ENCODE results near the gene MTCL1. TPM values are rescaled to one million over a fixed set of nuclear protein-coding genes. Genes with fewer than 3 reads are reported as not detected.

The MTCL1 gene
- polyA plus RNA-seq, 1 experiment = 29.8 TPM

DNA sequence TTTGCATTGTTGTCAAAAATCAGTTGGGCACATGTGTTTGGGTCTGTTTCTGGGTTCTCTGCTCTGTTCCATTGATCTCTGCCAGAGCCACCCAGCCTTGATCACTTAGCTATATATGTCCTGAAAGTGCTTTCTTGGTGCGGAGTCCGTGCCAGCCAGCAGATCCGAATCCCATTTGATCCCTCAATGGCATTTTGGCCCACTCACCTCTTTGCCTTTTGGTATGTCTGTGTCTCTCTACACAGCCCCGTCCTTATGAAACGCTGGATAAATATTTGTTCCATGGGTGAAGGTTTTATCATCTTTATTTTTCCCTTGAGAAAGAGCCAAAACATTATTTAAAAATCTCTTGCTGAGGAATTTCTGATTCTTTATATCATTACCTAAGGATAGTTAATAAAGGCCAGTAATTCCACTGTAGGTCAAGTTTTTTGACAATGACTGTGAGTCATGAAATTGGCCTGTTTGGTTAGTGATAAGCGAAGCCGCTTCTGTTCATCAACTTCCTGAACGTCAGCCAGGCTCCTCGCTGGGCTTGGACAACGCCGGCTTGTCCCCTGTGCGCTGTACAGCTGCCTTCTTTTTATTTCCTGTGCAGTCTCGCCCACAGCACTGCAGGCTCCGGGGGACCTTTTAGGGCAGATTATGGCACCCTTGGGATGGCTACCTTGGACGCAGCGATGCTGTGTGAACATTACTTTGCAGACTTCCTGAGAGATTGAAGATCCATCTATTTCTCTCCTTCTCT is 24.9 kb downstream of the MTCL1 start:
- TF ChIP-seq, protein P1, sequence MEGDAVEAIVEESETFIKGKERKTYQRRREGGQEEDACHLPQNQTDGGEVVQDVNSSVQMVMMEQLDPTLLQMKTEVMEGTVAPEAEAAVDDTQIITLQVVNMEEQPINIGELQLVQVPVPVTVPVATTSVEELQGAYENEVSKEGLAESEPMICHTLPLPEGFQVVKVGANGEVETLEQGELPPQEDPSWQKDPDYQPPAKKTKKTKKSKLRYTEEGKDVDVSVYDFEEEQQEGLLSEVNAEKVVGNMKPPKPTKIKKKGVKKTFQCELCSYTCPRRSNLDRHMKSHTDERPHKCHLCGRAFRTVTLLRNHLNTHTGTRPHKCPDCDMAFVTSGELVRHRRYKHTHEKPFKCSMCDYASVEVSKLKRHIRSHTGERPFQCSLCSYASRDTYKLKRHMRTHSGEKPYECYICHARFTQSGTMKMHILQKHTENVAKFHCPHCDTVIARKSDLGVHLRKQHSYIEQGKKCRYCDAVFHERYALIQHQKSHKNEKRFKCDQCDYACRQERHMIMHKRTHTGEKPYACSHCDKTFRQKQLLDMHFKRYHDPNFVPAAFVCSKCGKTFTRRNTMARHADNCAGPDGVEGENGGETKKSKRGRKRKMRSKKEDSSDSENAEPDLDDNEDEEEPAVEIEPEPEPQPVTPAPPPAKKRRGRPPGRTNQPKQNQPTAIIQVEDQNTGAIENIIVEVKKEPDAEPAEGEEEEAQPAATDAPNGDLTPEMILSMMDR (IDR thresholded peaks at IDR 0.05; ENCODE audit: insufficient read depth, low read depth, low read length) = no peak
- POLR2A ChIA-PET = no interaction called here
- CTCF ChIA-PET = interaction anchor here (2.6 kb wide), 1 partner anchor 13 kb away, joined by 6 read pairs; no protein-coding TSS in a partner anchor
- Histone ChIP-seq H3K36me3 (ENCODE audit: control insufficient read depth, insufficient read depth, low read length) (peaks cover 8% of the 10 kb centered on the region), H3K4me3 (ENCODE audit: low read depth, low read length) (no peak overlapping the region), H3K27me3 (ENCODE audit: control insufficient read depth, insufficient read depth, low read length) (no peaks in the 10 kb centered on the region)
- DNase-seq (ENCODE audit: low read depth) = no peak

DNA sequence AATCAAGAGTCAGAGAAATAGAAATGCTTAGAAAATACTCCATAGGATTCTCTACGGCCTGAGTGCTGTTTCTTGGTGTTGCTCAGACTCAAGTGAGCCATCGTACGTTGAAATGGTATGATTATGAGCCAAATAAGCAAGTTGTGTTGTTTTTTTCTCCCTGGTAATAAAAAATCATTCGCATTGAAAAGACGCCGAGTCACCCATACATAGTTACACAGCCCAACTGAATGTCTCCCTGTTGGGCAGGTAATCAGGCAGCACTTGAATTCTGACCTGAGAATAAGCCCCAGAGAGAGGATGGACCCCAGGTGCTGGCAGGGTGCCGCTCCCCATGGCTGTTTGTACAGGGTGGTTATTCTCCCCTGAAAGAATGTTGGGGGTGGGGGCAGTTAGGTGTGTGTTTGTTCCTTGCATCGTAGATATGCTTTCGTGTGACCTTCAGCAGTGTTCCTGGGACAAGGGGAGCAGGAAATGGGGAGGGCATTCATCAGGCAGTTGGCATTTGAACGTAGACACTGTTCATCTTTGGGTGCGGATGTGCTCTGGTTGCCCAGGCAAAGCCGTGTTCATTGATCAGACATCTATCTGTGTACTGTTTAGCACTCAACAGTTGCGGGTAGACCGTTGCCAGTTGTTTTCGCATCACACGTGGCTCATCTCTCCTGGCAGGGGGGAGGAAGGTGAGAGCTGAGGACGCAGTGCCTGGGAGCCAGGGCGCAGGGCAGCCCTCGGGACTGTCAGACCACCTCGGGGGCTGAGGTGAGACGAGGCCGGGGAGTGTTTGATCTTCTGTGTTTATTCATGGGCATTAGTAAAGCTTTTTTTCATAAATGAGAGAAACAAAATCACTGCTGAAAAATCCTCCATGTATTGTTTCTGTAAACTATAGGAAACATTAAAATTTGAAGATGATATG is 27.3 kb downstream of the MTCL1 start:
- CTCF ChIA-PET = no interaction called here
- H3K4me3 ChIP-seq (ENCODE audit: low read depth, low read length) = no peak overlapping the region
- POLR2A ChIA-PET = no interaction called here
- H3K27me3 ChIP-seq (ENCODE audit: control insufficient read depth, insufficient read depth, low read length) = no peaks in the 10 kb centered on the region
- DNase-seq (ENCODE audit: low read depth) = no peak
- TF ChIP-seq, protein P1 (IDR thresholded peaks at IDR 0.05; ENCODE audit: insufficient read depth, low read depth, low read length) = no peak
- H3K36me3 ChIP-seq (ENCODE audit: control insufficient read depth, insufficient read depth, low read length) = peaks cover 10% of the 10 kb centered on the region

DNA sequence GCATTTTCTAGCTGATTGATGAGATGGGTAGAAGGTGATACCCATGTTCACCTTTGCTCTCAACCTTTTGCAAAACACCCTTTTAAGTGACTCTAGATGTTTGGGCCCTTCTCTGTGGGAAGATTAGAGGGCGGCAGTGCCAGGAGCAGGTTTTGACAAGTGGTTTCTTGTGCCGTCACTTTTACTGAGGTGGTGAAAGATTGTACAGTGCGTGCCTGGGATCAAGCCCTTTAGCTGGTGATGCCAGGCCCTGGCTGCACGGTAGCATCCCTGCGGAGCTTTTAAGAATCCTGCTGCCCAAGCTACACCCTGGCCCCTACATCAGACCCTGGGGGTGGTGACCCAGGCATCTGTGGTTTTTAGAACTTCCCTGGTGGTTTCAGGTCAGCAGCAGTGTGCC is 29.1 kb downstream of the MTCL1 start:
- POLR2A ChIA-PET = no interaction called here

DNA sequence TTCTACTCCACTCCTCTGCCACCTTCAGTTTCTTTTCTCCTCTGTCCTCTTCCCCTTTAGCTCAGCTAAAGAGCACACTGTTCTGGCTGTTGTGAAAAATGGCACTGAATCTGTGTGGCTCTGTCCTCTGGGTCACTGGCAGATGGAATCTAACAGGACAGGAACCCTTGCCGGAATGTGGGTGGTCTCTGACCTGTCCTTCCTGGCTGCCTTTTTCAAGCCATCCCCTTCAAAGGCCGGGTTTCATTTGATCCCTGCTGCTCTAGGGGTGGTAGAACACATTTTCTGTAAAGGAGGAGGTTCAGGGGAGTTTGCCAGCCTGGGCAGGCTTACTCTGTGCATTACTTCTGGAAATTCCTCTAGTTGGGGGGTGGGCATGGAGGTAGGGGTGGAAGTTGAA is 29.9 kb downstream of the MTCL1 start:
- TF ChIP-seq, protein P1 (IDR thresholded peaks at IDR 0.05; ENCODE audit: insufficient read depth, low read depth, low read length) = no peak
- Histone ChIP-seq H3K36me3 (ENCODE audit: control insufficient read depth, insufficient read depth, low read length) (peaks cover 7% of the 10 kb centered on the region), H3K4me3 (ENCODE audit: low read depth, low read length) (no peak overlapping the region), H3K27me3 (ENCODE audit: control insufficient read depth, insufficient read depth, low read length) (no peaks in the 10 kb centered on the region)
- DNase-seq (ENCODE audit: low read depth) = no peak
- ChIA-PET POLR2A (no interaction called here), CTCF (no interaction called here)

More for the DNA sequence above, 29.1 kb downstream of the MTCL1 start:
- CTCF ChIA-PET = no interaction called here
- no peak for DNase-seq (ENCODE audit: low read depth)
- Histone ChIP-seq H3K27me3 (ENCODE audit: control insufficient read depth, insufficient read depth, low read length) (no peaks in the 10 kb centered on the region), H3K4me3 (ENCODE audit: low read depth, low read length) (no peak overlapping the region), H3K36me3 (ENCODE audit: control insufficient read depth, insufficient read depth, low read length) (peaks cover 9% of the 10 kb centered on the region)
- TF ChIP-seq, protein P1 (IDR thresholded peaks at IDR 0.05; ENCODE audit: insufficient read depth, low read depth, low read length) = no peak

DNA sequence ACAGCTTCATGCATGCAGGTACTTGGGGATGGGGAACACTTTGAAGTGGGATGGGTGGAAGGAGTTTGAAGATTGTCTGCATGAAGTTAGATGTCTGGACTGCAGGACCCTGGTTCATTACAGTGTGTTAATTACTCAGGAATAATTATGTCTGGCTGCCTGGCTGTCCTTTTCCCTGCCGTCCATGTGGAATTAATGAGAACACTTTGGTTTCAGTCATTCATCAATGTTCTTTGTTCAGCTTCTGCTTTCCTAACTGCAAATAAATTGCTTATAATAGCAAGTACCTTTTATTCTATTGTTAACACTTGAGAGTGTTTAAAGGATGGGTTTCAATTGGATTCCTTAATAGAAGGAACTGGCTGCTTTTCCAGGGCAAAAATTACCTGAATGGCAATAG is 35.8 kb downstream of the MTCL1 start:
- ChIA-PET POLR2A (no interaction called here), CTCF (no interaction called here)
- H3K4me3 ChIP-seq (ENCODE audit: low read depth, low read length) = no peak overlapping the region
- peaks cover 3% of the 10 kb centered on the region for H3K36me3 ChIP-seq (ENCODE audit: control insufficient read depth, insufficient read depth, low read length)
- no peaks in the 10 kb centered on the region for H3K27me3 ChIP-seq (ENCODE audit: control insufficient read depth, insufficient read depth, low read length)
- TF ChIP-seq, protein P1 (IDR thresholded peaks at IDR 0.05; ENCODE audit: insufficient read depth, low read depth, low read length) = no peak
- DNase-seq (ENCODE audit: low read depth) = no peak

Data from BJ (cell line).